ENCODE results near the gene TRIM23.

Gene TRIM23

GRCh38 chr5:65563777-65564176 lies 60.4 kb downstream of the TRIM23 start:
- no peak for DNase-seq (ENCODE audit: low read depth)

GRCh38 chr5:65562731-65563701 lies 61.1 kb downstream of the TRIM23 start, which contains the start of the genes CENPK and PPWD1:
CENPK (minus strand) TSS chr5:65563168; CDS start chr5:65554907, 8,261 bp downstream.
PPWD1 (plus strand) TSS chr5:65563296; CDS start chr5:65563311, 15 bp downstream.
- DNase-seq (ENCODE audit: low read depth) = peak; percentile 90

- no peak for DNase-seq (ENCODE audit: low read depth)
Measured at GRCh38 chr5:65556718-65557117, 67.4 kb downstream of the TRIM23 start.

GRCh38 chr5:65556181-65556580 lies 68.0 kb downstream of the TRIM23 start:
- DNase-seq (ENCODE audit: low read depth) = no peak

- DNase-seq (ENCODE audit: low read depth) = no peak
Measured at GRCh38 chr5:65555287-65555686, 68.8 kb downstream of the TRIM23 start.

- no peak for DNase-seq (ENCODE audit: low read depth)
Measured at GRCh38 chr5:65553941-65554340, 70.2 kb downstream of the TRIM23 start.

GRCh38 chr5:65548281-65548680 lies 75.9 kb downstream of the TRIM23 start:
- DNase-seq (ENCODE audit: low read depth) = no peak

- no peak for DNase-seq (ENCODE audit: low read depth)
Measured at GRCh38 chr5:65546141-65546540, 78.0 kb downstream of the TRIM23 start.

- DNase-seq (ENCODE audit: low read depth) = no peak
Measured at GRCh38 chr5:65544473-65544872, 79.7 kb downstream of the TRIM23 start.

- DNase-seq (ENCODE audit: low read depth) = no peak
Measured at GRCh38 chr5:65539827-65540226, 84.3 kb downstream of the TRIM23 start.

Data from fibroblast of gingiva (primary cell).